Gastroesophageal sphincter (tissue), 4 donors: ENCODE results near the gene SMIM12. TPM values are rescaled to one million over a fixed set of nuclear protein-coding genes. Genes with fewer than 3 reads are reported as not detected.
A peak's percentile ranks its signal among the peaks of the same experiment; 100 is the strongest.

Source experiments
- ATAC-seq: fragments of 150-250 bp; one replicate; pipeline ENCODE4 v1.9.1; 2016; ENCODE audit warnings: mild to moderate bottlenecking, moderate library complexity
- H3K27ac ChIP-seq, 4 donors: fragments of 200-600 bp; sonication (generic) in 3 of 4; 1 replicate in 3 of 4; 2 replicates in 1 of 4; pipeline ENCODE4 v1.5.1; 2016 to 2019
- H3K27me3 ChIP-seq: fragments of 200-600 bp; sonication (generic); one replicate; pipeline ENCODE4 v1.5.1; 2019
- H3K36me3 ChIP-seq, 2 donors: fragments of 200-600 bp; sonication (generic); one replicate each; pipeline ENCODE4 v1.5.1; 2019; ENCODE audit warnings: control low read depth in 1 of 2
- H3K4me1 ChIP-seq, 3 donors: fragments of 200-600 bp; sonication (generic); 1 replicate in 2 of 3; 2 replicates in 1 of 3; pipeline ENCODE4 v1.5.1; 2016 to 2019; ENCODE audit warnings: control low read depth in 2 of 3
- H3K4me3 ChIP-seq, 2 donors: fragments of 200-600 bp; sonication (generic); one replicate each; pipeline ENCODE4 v1.5.1; 2019; ENCODE audit warnings: mild to moderate bottlenecking in 1 of 2, moderate library complexity in 1 of 2
- H3K9me3 ChIP-seq, 3 donors: fragments of 200-600 bp; sonication (generic); one replicate each; pipeline ENCODE4 v1.5.1; 2017 to 2019; ENCODE audit warnings: control low read depth in 2 of 3
- CTCF ChIP-seq, 4 experiments: fragments of 200-600 bp in 2 of 4; fragments of 450-650 bp in 2 of 4; sonication (generic) in 1 of 4; IDR thresholded peaks; one replicate each; pipeline ENCODE4 v1.5.1; 2017 to 2019; ENCODE audit warnings: antibody characterized with exemption in 4 of 4, mild to moderate bottlenecking in 2 of 4, moderate library complexity in 2 of 4
- EP300 ChIP-seq: sonication (generic); formaldehyde crosslinking; IDR thresholded peaks from one replicate; pipeline ENCODE4 v1.6.1; 2017; ENCODE audit warnings: antibody characterized with exemption, mild to moderate bottlenecking
- POLR2A ChIP-seq, 2 donors: fragments of 450-650 bp; IDR thresholded peaks; one replicate each; pipeline ENCODE4 v1.6.1; 2017; ENCODE audit warnings: antibody characterized with exemption in 2 of 2, mild to moderate bottlenecking in 2 of 2, moderate library complexity in 1 of 2
- POLR2AphosphoS5 ChIP-seq: sonication (generic); formaldehyde crosslinking; IDR thresholded peaks from one replicate; pipeline ENCODE4 v1.6.1; 2017; ENCODE audit warnings: antibody characterized with exemption
- WGBS, 2 donors: methylation state at CpG; one replicate each; pipeline ENCODE4 v1.1.5; 2018; ENCODE audit warnings: low coverage in 1 of 2; 5-methylcytosine and 5-hydroxymethylcytosine counted together
- total RNA-seq, 4 donors: library from RNA; depleted of rRNA; stranded (reverse); fragments of >200 nt; gene quantifications; one replicate each; pipeline ENCODE4 v1.1.0, GENCODE V29; 2016

Gene SMIM12, protein sequence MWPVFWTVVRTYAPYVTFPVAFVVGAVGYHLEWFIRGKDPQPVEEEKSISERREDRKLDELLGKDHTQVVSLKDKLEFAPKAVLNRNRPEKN
- total RNA-seq: 10 to 100 TPM; 34.2 to 52.0 (median 37.8) TPM

DNA sequence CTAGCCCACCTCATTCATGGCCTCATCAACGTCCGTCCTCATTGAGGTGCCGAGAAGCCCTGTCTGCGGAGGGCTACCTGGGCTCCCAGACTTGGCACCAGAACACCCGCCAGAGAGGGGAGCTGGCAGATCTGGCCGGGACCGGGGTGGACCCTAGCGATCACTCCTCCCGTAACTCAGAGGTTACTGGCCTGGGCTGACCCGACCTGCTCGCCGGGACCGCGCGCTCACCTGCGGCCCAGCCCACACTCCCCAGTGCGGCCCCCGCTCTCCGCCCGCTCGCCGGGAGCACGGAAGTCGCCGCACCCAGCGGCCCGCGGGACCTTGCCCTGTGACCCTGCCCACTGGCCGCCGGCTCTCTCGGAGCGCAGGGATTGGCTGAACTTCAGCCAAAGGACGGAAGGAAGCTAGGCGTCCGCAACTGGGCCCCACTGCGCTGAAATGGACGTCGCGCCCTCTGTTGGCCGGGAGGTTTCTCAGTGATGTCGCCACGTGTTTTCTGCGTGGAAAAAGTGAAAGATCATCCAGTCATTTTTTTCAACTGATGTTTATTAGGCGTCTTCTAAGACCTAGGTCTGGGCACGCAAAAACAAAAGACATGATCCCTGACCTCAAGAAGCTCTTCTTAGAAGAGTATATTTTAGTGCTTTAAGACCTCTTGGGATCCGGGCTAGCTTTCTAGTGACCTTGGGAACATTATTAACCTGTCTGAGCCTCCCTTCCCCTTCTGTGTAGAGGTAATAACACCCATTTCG, at the start of gene SMIM12:
Gene SMIM12, minus strand, starts transcription at position 304 of the 755 bp plus-strand sequence. CDS start 3,772 bp downstream, outside the sequence.
- H3K27me3 ChIP-seq: no peaks in the 10 kb centered on the region
- peak within 1 kb of the TSS; percentile 74 to 96 for H3K4me3 ChIP-seq
- no peaks in the 10 kb centered on the region for H3K9me3 ChIP-seq
- peak; percentile 100 for ATAC-seq
- peaks cover 4 to 44% (median 16%) of the 10 kb centered on the region in 3 donors for H3K4me1 ChIP-seq
- WGBS, 2 donors: 5 to 11% methylated on average over 3 to 5 of the region's 47 CpGs
- peak within 1 kb of the TSS; percentile 80 to 93 (median 87) for H3K27ac ChIP-seq
- H3K36me3 ChIP-seq: peaks cover 0 to 18% of the 10 kb centered on the region in 2 donors
- TF ChIP-seq POLR2A (IDR thresholded peaks at IDR 0.05) (peak; percentile 90 to 93), CTCF (IDR thresholded peaks at IDR 0.05) (peak; percentile 42 to 89 (median 80)), EP300 (no peak), POLR2AphosphoS5 (peak; percentile 95)

DNA sequence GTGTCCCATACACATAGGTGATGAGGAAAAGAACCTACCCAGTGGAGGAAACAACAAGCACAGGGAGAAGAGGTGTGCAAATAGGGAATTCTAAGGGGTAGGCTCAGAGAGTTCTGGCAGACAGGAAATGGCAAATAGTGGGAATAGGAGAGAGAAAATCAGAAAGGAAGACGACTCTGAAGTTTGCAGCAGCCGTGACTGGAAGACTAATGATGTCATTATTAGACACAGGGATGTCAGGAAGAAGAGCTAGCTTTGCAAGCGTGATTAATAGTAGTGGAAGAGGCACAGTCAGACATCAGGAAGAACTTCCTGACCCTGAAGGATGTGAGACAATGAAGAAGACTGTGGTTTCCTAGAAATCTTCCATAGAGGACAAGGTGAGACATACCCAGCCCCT, 48.8 kb upstream of the SMIM12 start:
- 53% methylated on average over 3 of the region's 3 CpGs for WGBS, 2 donors
- ATAC-seq: no peak
- peaks cover 20% of the 10 kb centered on the region for H3K27me3 ChIP-seq

DNA sequence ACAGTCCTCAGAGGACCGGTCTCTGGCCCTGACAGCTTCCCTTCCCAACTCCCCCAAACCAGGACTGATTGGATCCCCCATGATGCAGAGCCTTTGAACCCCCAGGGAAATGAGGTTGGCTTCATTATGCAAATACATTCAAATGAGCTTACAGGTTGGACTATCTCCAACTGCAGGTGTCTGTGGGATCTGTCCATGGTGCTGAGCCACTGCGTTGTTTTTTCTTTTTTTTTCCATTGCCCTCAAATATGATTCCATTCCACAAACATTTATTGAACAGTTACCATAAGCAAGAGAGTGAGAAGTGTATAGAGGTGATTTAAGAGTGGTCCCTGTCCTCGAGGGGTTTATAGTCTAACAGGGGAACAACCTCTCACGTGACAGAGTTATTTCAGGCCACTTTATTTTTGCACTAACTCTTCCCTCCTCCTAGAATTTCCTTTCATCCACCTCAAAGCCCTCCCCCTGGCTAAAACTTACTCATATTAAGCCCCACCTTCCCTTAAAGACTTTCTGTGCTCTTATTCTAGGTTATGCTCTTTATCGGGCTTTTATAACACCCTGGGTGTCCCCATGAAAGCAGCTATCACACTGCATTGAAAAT, 48.0 kb upstream of the SMIM12 start:
- Histone ChIP-seq H3K27ac (no peak overlapping the region), H3K27me3 (peaks cover 15% of the 10 kb centered on the region), H3K4me3 (no peak overlapping the region), H3K9me3 (no peaks in the 10 kb centered on the region), H3K36me3 (no peaks in the 10 kb centered on the region), H3K4me1 (no peaks in the 10 kb centered on the region)
- WGBS, 2 donors: 46 to 49% methylated on average over 4 to 5 of the region's 5 CpGs
- ATAC-seq: no peak
- no peak for TF ChIP-seq CTCF (IDR thresholded peaks at IDR 0.05)
- TF ChIP-seq POLR2AphosphoS5: no peak
- no peak for TF ChIP-seq POLR2A (IDR thresholded peaks at IDR 0.05)
- no peak for TF ChIP-seq EP300

More for the DNA sequence above, 48.8 kb upstream of the SMIM12 start:
- no peak overlapping the region for H3K4me3 ChIP-seq
- TF ChIP-seq POLR2A (IDR thresholded peaks at IDR 0.05) (no peak), EP300 (no peak), CTCF (IDR thresholded peaks at IDR 0.05) (no peak), POLR2AphosphoS5 (no peak)
- H3K9me3 ChIP-seq: no peaks in the 10 kb centered on the region
- no peaks in the 10 kb centered on the region for H3K36me3 ChIP-seq
- no peaks in the 10 kb centered on the region for H3K4me1 ChIP-seq
- no peak overlapping the region for H3K27ac ChIP-seq

DNA sequence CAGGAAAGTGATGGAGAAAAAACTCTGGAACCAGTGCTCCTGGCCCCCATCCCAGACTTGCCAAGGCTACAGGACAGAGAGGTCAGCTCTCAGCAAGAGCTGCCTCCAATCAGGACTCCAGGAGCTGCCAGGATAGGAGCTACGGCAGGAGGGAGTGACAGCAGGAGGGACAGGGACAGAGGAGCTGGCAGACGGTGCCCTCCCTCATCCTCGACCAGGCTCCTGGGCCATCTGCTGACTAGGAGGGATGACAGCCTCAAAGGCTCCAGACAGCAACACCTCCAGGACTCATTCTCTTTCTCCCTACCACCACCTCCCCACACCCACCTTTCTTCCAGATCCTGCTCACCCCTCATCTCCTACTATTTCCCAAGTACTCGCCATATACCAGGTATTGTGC, 47.2 kb upstream of the SMIM12 start:
- H3K36me3 ChIP-seq: no peaks in the 10 kb centered on the region
- no peak overlapping the region for H3K27ac ChIP-seq
- TF ChIP-seq POLR2A (IDR thresholded peaks at IDR 0.05) (no peak), POLR2AphosphoS5 (no peak), EP300 (no peak), CTCF (IDR thresholded peaks at IDR 0.05) (no peak)
- H3K4me1 ChIP-seq: no peaks in the 10 kb centered on the region
- H3K9me3 ChIP-seq: no peaks in the 10 kb centered on the region
- WGBS, 2 donors: 61 to 71% methylated on average over 3 to 4 of the region's 4 CpGs
- ATAC-seq: no peak
- H3K27me3 ChIP-seq: peaks cover 17% of the 10 kb centered on the region
- H3K4me3 ChIP-seq: no peak overlapping the region
